ENCODE results near the gene PMF1.

DNA sequence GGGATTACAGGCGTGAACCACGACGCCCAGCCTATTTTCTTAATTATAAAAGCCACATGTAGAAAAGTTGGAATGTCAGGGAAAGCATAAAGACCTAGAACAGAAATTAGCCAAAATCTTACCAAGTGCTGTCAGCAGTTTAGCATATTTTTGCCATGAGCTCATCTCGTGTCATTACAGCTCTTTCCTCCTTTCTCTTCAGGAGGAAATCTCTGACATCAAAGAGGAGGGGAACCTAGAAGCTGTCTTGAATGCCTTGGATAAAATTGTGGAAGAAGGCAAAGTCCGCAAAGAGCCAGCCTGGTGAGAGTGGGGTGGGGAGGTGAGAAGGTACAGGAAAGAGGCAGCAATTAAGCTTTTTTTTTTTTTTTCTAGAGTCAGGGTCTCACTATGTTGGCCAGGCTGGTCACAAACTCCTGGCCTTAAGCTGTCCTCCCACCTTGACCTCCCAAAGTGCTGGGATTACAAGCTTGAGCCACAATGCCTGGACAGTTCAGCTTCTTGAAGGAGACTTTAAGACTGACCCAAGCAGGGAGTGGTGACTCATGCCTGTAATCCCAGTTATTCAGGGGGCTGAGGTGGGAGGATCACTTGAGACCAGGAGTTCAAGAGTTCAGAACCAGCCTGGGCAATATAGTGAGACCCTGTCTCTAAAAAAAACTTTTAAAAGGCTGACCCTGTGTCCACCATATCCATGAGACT is 20.8 kb downstream of the PMF1 start:
- TF ChIP-seq TAF1 (IDR thresholded peaks at IDR 0.05; ENCODE audit: borderline replicate concordance, low read depth, low read length) (no peak), POLR2A (IDR thresholded peaks at IDR 0.05; ENCODE audit: low read depth, low read length) (no peak)
